H9 (cell line): ENCODE measurements around the gene MSI2. TPM values are rescaled to one million over a fixed set of nuclear protein-coding genes. Genes with fewer than 3 reads are reported as not detected.

ENCODE experiments used
- DNase-seq: peaks from one replicate; pipeline ENCODE4 v3.0.0-alpha.2; 2017
- H2AFZ ChIP-seq: one replicate; pipeline ENCODE4 v1.6.1; 2013; ENCODE audit warnings: mild to moderate bottlenecking, low read length, control low read depth, moderate library complexity
- H2AK5ac ChIP-seq: 2 replicates; pipeline ENCODE4 v1.6.1; 2013; ENCODE audit warnings: low read length, control low read depth, mixed read lengths; ENCODE audit not compliant: insufficient read length
- H2BK120ac ChIP-seq: one replicate; pipeline ENCODE4 v1.6.1; 2013; ENCODE audit warnings: low read depth, mild to moderate bottlenecking, low read length, control low read depth, inconsistent platforms; ENCODE audit not compliant: poor library complexity, severe bottlenecking
- H2BK12ac ChIP-seq: 2 replicates; pipeline ENCODE4 v1.6.1; 2013; ENCODE audit warnings: low read length, control low read depth, mixed read lengths, low read depth; ENCODE audit not compliant: insufficient read length
- H2BK15ac ChIP-seq: 2 replicates; pipeline ENCODE4 v1.6.1; 2013; ENCODE audit warnings: low read depth, low read length, control low read depth
- H2BK20ac ChIP-seq: one replicate; pipeline ENCODE4 v1.6.1; 2013; ENCODE audit warnings: low read depth, mild to moderate bottlenecking, low read length, control low read depth, inconsistent platforms; ENCODE audit not compliant: poor library complexity, severe bottlenecking
- H2BK5ac ChIP-seq: 2 replicates; pipeline ENCODE4 v1.6.1; 2013; ENCODE audit warnings: low read length, control low read depth, mixed read lengths; ENCODE audit not compliant: insufficient read length
- H3K14ac ChIP-seq: 2 replicates; pipeline ENCODE4 v1.6.1; 2013; ENCODE audit warnings: low read length, control low read depth; ENCODE audit not compliant: insufficient read depth
- H3K18ac ChIP-seq: 2 replicates; pipeline ENCODE4 v1.6.1; 2013; ENCODE audit warnings: low read depth, mild to moderate bottlenecking, mixed read lengths, low read length, control low read depth; ENCODE audit not compliant: insufficient read length
- H3K23ac ChIP-seq: 2 replicates; pipeline ENCODE4 v1.6.1; 2013; ENCODE audit warnings: low read length, control low read depth, mixed read lengths, low read depth; ENCODE audit not compliant: insufficient read length
- H3K23me2 ChIP-seq: 2 replicates; pipeline ENCODE4 v1.6.1; 2013; ENCODE audit warnings: low read depth, mild to moderate bottlenecking, mixed read lengths, low read length, control low read depth; ENCODE audit not compliant: insufficient read length, poor library complexity, severe bottlenecking
- H3K27ac ChIP-seq: 2 replicates; pipeline ENCODE4 v1.5.1; 2013; ENCODE audit warnings: low read length, control low read depth, mixed read lengths, low read depth; ENCODE audit not compliant: insufficient read length
- H3K27me3 ChIP-seq: 2 replicates; pipeline ENCODE4 v1.6.1; 2013; ENCODE audit warnings: low read length, control low read depth, inconsistent platforms; ENCODE audit not compliant: insufficient read depth
- H3K4ac ChIP-seq: 2 replicates; pipeline ENCODE4 v1.6.1; 2013; ENCODE audit warnings: low read depth, mild to moderate bottlenecking, control low read depth, inconsistent platforms, low read length, moderate library complexity
- H3K4me1 ChIP-seq: 2 replicates; pipeline ENCODE4 v1.6.1; 2013; ENCODE audit warnings: low read length, control low read depth, inconsistent platforms; ENCODE audit not compliant: insufficient read depth
- H3K4me2 ChIP-seq: 2 replicates; pipeline ENCODE4 v1.6.1; 2013; ENCODE audit warnings: low read length, control low read depth, mixed read lengths; ENCODE audit not compliant: insufficient read length, insufficient read depth
- H3K56ac ChIP-seq: 2 replicates; pipeline ENCODE4 v1.6.1; 2013; ENCODE audit warnings: low read depth, mild to moderate bottlenecking, mixed read lengths, low read length, control low read depth; ENCODE audit not compliant: insufficient read length
- H3K79me1 ChIP-seq: 2 replicates; pipeline ENCODE4 v1.6.1; 2013; ENCODE audit warnings: low read depth, mild to moderate bottlenecking, moderate library complexity, low read length, control low read depth, inconsistent platforms; ENCODE audit not compliant: insufficient read depth, poor library complexity, severe bottlenecking
- H3K79me2 ChIP-seq: 2 replicates; pipeline ENCODE4 v1.6.1; 2013; ENCODE audit warnings: low read length, control low read depth, inconsistent platforms; ENCODE audit not compliant: insufficient read depth
- H3K9ac ChIP-seq: 2 replicates; pipeline ENCODE4 v1.6.1; 2013; ENCODE audit warnings: low read length, control low read depth, mixed read lengths; ENCODE audit not compliant: insufficient read length; ENCODE audit errors: extremely low read depth
- H3K9me3 ChIP-seq: one replicate; pipeline ENCODE4 v1.6.1; 2013; ENCODE audit warnings: low read depth, low read length, inconsistent platforms; ENCODE audit not compliant: control insufficient read depth
- H3T11ph ChIP-seq: one replicate; pipeline ENCODE4 v1.6.1; 2013; ENCODE audit warnings: mild to moderate bottlenecking, low read length, control low read depth, inconsistent platforms
- H4K20me1 ChIP-seq: one replicate; pipeline ENCODE4 v1.6.1; 2013; ENCODE audit not compliant: control insufficient read depth, insufficient read length, insufficient read depth
- H4K5ac ChIP-seq: 2 replicates; pipeline ENCODE4 v1.6.1; 2013; ENCODE audit warnings: low read depth, mild to moderate bottlenecking, mixed read lengths, low read length, control low read depth; ENCODE audit not compliant: insufficient read length
- H4K8ac ChIP-seq: replicated peaks from 2 replicates; pipeline ENCODE4 v1.6.1; 2013; ENCODE audit warnings: low read length, control low read depth, mixed read lengths, low read depth; ENCODE audit not compliant: insufficient read length
- H4K91ac ChIP-seq: 2 replicates; pipeline ENCODE4 v1.6.1; 2013; ENCODE audit warnings: low read depth, mild to moderate bottlenecking, moderate library complexity, mixed read lengths, low read length, control low read depth; ENCODE audit not compliant: insufficient read length
- H3K27ac Mint-ChIP-seq, 3 experiments: 2 replicates in 2 of 3; 3 replicates in 1 of 3; pipeline ENCODE4 v1.8.0; 2020 to 2021; ENCODE audit warnings: mixed read lengths in 3 of 3, mild to moderate bottlenecking in 1 of 3, moderate library complexity in 1 of 3
- H3K27me3 Mint-ChIP-seq: 2 replicates; pipeline ENCODE4 v1.8.0; 2021; ENCODE audit warnings: low read depth, mild to moderate bottlenecking, moderate library complexity, mixed read lengths
- H3K36me3 Mint-ChIP-seq, 3 experiments: 2 replicates in 2 of 3; 3 replicates in 1 of 3; pipeline ENCODE4 v1.8.0; 2020 to 2021; ENCODE audit warnings: low read depth in 3 of 3, mixed read lengths in 3 of 3; ENCODE audit not compliant: insufficient read depth in 1 of 3
- H3K4me1 Mint-ChIP-seq, 2 experiments: 2 replicates each; pipeline ENCODE4 v1.8.0; 2020; ENCODE audit warnings: mixed read lengths in 2 of 2
- H3K4me3 Mint-ChIP-seq, 2 experiments: 2 replicates in 1 of 2; 3 replicates in 1 of 2; pipeline ENCODE4 v1.8.0; 2020 to 2021; ENCODE audit warnings: mild to moderate bottlenecking in 2 of 2, mixed read lengths in 2 of 2, moderate library complexity in 1 of 2
- H3K9me3 Mint-ChIP-seq, 2 experiments: 2 replicates in 1 of 2; 3 replicates in 1 of 2; pipeline ENCODE4 v1.8.0; 2020; ENCODE audit warnings: mild to moderate bottlenecking in 2 of 2, mixed read lengths in 2 of 2, moderate library complexity in 1 of 2
- WGBS: extraction: QIAGEN DNeasy Blood & Tissue Kit; methylation state at CpG from one replicate; pipeline ENCODE4 v1.1.7; 2013; ENCODE audit warnings: missing lambda C conversion rate, low lambda C conversion rate, mixed read lengths; ENCODE audit not compliant: insufficient read length; ENCODE audit errors: extremely low coverage; 5-methylcytosine and 5-hydroxymethylcytosine counted together
- total RNA-seq: library from RNA; stranded (reverse); gene quantifications from 2 replicates; pipeline ENCODE4 v1.2.1, GENCODE V29; 2021
- TF ChIP-seq, protein P1 (sequence below): fragments of 200-600 bp; sonication (generic); conservative IDR thresholded peaks from 3 replicates; pipeline ENCODE4 v1.8.0; 2021; ENCODE audit warnings: antibody characterized with exemption, mild to moderate bottlenecking

Gene MSI2
- total RNA-seq, 1 experiment from 2014 or later: 98.5 TPM

GRCh38 chr17:57517632-57518456, 261.5 kb downstream of the MSI2 start:
- TF ChIP-seq, protein P1, sequence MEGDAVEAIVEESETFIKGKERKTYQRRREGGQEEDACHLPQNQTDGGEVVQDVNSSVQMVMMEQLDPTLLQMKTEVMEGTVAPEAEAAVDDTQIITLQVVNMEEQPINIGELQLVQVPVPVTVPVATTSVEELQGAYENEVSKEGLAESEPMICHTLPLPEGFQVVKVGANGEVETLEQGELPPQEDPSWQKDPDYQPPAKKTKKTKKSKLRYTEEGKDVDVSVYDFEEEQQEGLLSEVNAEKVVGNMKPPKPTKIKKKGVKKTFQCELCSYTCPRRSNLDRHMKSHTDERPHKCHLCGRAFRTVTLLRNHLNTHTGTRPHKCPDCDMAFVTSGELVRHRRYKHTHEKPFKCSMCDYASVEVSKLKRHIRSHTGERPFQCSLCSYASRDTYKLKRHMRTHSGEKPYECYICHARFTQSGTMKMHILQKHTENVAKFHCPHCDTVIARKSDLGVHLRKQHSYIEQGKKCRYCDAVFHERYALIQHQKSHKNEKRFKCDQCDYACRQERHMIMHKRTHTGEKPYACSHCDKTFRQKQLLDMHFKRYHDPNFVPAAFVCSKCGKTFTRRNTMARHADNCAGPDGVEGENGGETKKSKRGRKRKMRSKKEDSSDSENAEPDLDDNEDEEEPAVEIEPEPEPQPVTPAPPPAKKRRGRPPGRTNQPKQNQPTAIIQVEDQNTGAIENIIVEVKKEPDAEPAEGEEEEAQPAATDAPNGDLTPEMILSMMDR: no peak
- Mint-ChIP-seq H3K36me3 (peaks cover 0 to 2% (median 0%) of the 10 kb centered on the region in 3 experiments; a peak in 3 of 7 replicates), H3K27ac (peak overlapping the region in 2 of 3 experiments; percentile 19 to 42; a peak in 1 of 7 replicates), H3K9me3 (no peaks in the 10 kb centered on the region), H3K4me3 (no peak overlapping the region), H3K4me1 (peaks cover 31 to 63% of the 10 kb centered on the region in 2 experiments), H3K27me3 (no peaks in the 10 kb centered on the region)
- Histone ChIP-seq H4K8ac (no peak overlapping the region), H3K4me1 (no peaks in the 10 kb centered on the region; the same call in 1 of the 2 replicates), H3K23ac (no peak overlapping the region), H3K14ac (no peak overlapping the region), H3K56ac (no peak overlapping the region), H2BK20ac (no peak overlapping the region), H4K5ac (no peak overlapping the region), H2BK15ac (no peak overlapping the region), H3K23me2 (no peaks in the 10 kb centered on the region), H3K4ac (no peak overlapping the region), H2AFZ (no peak overlapping the region), H2BK5ac (no peak overlapping the region), H2BK120ac (no peak overlapping the region), H4K91ac (no peak overlapping the region), H3K27me3 (no peaks in the 10 kb centered on the region), H3K9me3 (no peaks in the 10 kb centered on the region), H3T11ph (no peak overlapping the region), H2BK12ac (no peak overlapping the region), H4K20me1 (no peaks in the 10 kb centered on the region), H3K27ac (no peak overlapping the region), H3K79me2 (no peaks in the 10 kb centered on the region; the same call in 1 of the 2 replicates), H3K4me2 (no peak overlapping the region), H3K18ac (no peak overlapping the region), H3K79me1 (no peaks in the 10 kb centered on the region), H3K9ac (no peak overlapping the region), H2AK5ac (no peak overlapping the region)
- no CpG with 5 or more reads among the region's 8 CpGs for WGBS
- DNase-seq: no peak
